ENCODE results near the gene ANO6. TPM values are rescaled to one million over a fixed set of nuclear protein-coding genes. Genes with fewer than 3 reads are reported as not detected.

The ANO6 gene
- total and polyA plus RNA-seq, 2 of the 4 experiments (the other 2 are of a cell fraction): 21.6 to 41.0 TPM

DNA sequence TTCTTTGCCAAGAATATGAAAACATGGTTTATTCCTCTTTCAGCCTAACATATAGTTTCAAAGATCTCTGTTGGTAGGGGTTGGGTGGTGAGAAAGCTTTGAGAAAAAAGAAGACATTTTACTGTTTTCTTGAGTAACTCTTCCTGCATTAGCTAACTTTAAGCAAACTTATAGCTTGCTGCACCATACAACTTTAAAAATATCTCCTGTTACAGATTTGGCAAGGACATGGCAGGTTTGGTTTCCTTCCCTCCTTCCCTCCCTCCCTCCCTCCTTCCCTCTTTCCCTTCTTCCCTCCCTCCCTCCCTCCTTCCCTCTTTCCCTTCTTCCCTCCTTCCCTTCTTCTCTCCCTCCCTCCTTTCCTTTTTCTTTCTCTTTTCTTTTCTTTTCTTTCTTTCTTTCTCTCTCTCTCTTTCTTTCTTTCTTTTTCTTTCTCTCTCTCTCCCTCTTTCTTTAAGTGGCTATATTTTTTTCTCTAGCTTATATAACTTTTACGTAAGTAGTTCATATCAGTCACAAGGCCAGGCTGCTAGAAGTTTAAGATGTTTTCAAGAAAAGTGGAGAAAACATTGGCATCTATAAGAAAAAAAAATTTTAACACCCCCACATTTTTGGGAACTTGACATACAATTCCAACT is 26.0 kb upstream of the ANO6 start:
- Histone ChIP-seq H2AK9ac (replicated peaks; ENCODE audit: low read depth, low read length, poor library complexity) (no peak overlapping the region), H3K4ac (ENCODE audit: low read depth, low read length) (no peak overlapping the region), H4K91ac (ENCODE audit: insufficient read depth, low read depth, low read length) (no peak overlapping the region), H2BK20ac (ENCODE audit: low read depth, low read length) (no peak overlapping the region), H3K36me3 (ENCODE audit: control insufficient read depth, insufficient read depth, low read length) (no peaks in the 10 kb centered on the region), H3K23ac (ENCODE audit: low read depth, low read length) (no peak overlapping the region), H4K5ac (ENCODE audit: low read depth, low read length) (no peak overlapping the region), H3K4me3 (ENCODE audit: insufficient read depth, low read depth, low read length) (no peak overlapping the region), H2AFZ (replicated peaks; ENCODE audit: low read length, poor library complexity) (no peak overlapping the region), H3K27ac (ENCODE audit: insufficient read depth, low read length) (no peak overlapping the region), H2BK15ac (ENCODE audit: low read depth, low read length) (no peak overlapping the region), H3K18ac (ENCODE audit: low read depth, low read length) (no peak overlapping the region), H3K9ac (ENCODE audit: low read depth, low read length) (no peak overlapping the region), H3K4me1 (ENCODE audit: control insufficient read depth, insufficient read depth, low read length) (no peaks in the 10 kb centered on the region; the same call in 1 of the 2 replicates), H2BK5ac (ENCODE audit: low read depth, low read length, poor library complexity, severe bottlenecking) (no peak overlapping the region), H2AK5ac (ENCODE audit: low read depth, low read length) (no peak overlapping the region), H3K56ac (ENCODE audit: extremely low read depth, insufficient read depth, low read length) (no peak overlapping the region), H3K79me1 (ENCODE audit: low read depth in 1 of 2, low read length in 2 of 2) (no peaks in the 10 kb centered on the region), H3K27me3 (ENCODE audit: control insufficient read depth, insufficient read depth, low read length) (no peaks in the 10 kb centered on the region), H3K9me1 (ENCODE audit: insufficient read depth, low read length) (no peaks in the 10 kb centered on the region; the same call in 1 of the 2 replicates), H4K20me1 (ENCODE audit: insufficient read depth, low read length) (no peaks in the 10 kb centered on the region), H3K4me2 (ENCODE audit: low read depth, low read length) (no peak overlapping the region), H3K14ac (replicated peaks; ENCODE audit: low read depth, low read length) (no peak overlapping the region), H3K9me3 (ENCODE audit: control insufficient read depth, insufficient read depth, low read length) (no peaks in the 10 kb centered on the region), H4K8ac (ENCODE audit: low read depth in 2 of 2, low read length in 2 of 2) (no peak overlapping the region), H2BK120ac (ENCODE audit: low read depth, low read length) (no peak overlapping the region)
- no TSS peak for BruUV-seq (replicated peaks)
- POLR2A ChIA-PET (ENCODE audit: unreplicated experiment): no interaction called here
- dilution Hi-C loops (cut with HindIII; ENCODE audit: low sequenced_read_pairs, unreplicated experiment) (no loop called here), intact Hi-C loops (cut with micrococcal nuclease) (loop anchor here (5.0 kb wide), 1 partner anchor 537 kb away; the partner anchor contains the start of gene ARID2), in situ Hi-C loops (cut with MboI; ENCODE audit: low sequenced_read_pairs) (loop anchor here (10.0 kb wide), 1 partner anchor 195 kb away; no protein-coding TSS in a partner anchor)
- no CpG with 5 or more reads among the region's 1 CpG for WGBS, 2 experiments (ENCODE audit: extremely low coverage in 2 of 2, insufficient read length in 1 of 2)
- no peak for ATAC-seq (ENCODE audit: low read depth)
- CTCF ChIA-PET: interaction anchor here (0.7 to 1.6 kb wide), 3 partner anchors 354 to 820 kb away, joined by 3 to 4 read pairs (median 4); no protein-coding TSS in a partner anchor
- TF ChIP-seq RCOR1 (IDR thresholded peaks at IDR 0.05; ENCODE audit: insufficient replicate concordance, low read length) (no peak), CHD1 (IDR thresholded peaks at IDR 0.05; ENCODE audit: low read depth, low read length) (no peak), RAD21 (IDR thresholded peaks at IDR 0.05; ENCODE audit: low read length) (no peak), CEBPB (IDR thresholded peaks at IDR 0.05; ENCODE audit: low read depth, low read length) (no peak), NFE2L2 (IDR thresholded peaks at IDR 0.05; ENCODE audit: low read depth, low read length) (no peak), ELK1 (IDR thresholded peaks at IDR 0.05; ENCODE audit: borderline replicate concordance, low read depth, low read length) (no peak), FOS (IDR thresholded peaks at IDR 0.05; ENCODE audit: low read depth, low read length) (no peak), MXI1 (IDR thresholded peaks at IDR 0.05; ENCODE audit: borderline replicate concordance, low read depth, low read length) (no peak), USF2 (IDR thresholded peaks at IDR 0.05; ENCODE audit: low read depth, low read length) (no peak), POLR2A (IDR thresholded peaks at IDR 0.05; ENCODE audit: low read depth, low read length) (no peak)
- no peak for DNase-seq

Measured in IMR-90 (cell line).